Endothelial cell (in vitro differentiated cells): Measurements from ENCODE around the gene BID. TPM values are rescaled to one million over a fixed set of nuclear protein-coding genes. Genes with fewer than 3 reads are reported as not detected.

ENCODE experiments used
- DNase-seq: peaks from one replicate; pipeline ENCODE4 v3.0.0; 2021; ENCODE audit warnings: low spot score
- H3K27ac Mint-ChIP-seq: one replicate; pipeline ENCODE4 v1.8.0; 2021; ENCODE audit warnings: mixed read lengths, inconsistent platforms; ENCODE audit not compliant: unreplicated experiment
- H3K27me3 Mint-ChIP-seq: one replicate; pipeline ENCODE4 v1.8.0; 2021; ENCODE audit warnings: mild to moderate bottlenecking, moderate library complexity, mixed read lengths, inconsistent platforms; ENCODE audit not compliant: unreplicated experiment
- H3K36me3 Mint-ChIP-seq: one replicate; pipeline ENCODE4 v1.8.0; 2021; ENCODE audit warnings: mild to moderate bottlenecking, low read depth, mixed read lengths, inconsistent platforms; ENCODE audit not compliant: unreplicated experiment
- H3K4me1 Mint-ChIP-seq: one replicate; pipeline ENCODE4 v1.8.0; 2021; ENCODE audit warnings: mild to moderate bottlenecking, mixed read lengths, inconsistent platforms; ENCODE audit not compliant: unreplicated experiment
- H3K4me3 Mint-ChIP-seq: one replicate; pipeline ENCODE4 v1.8.0; 2021; ENCODE audit warnings: mild to moderate bottlenecking, mixed read lengths, inconsistent platforms; ENCODE audit not compliant: unreplicated experiment
- H3K9me3 Mint-ChIP-seq: one replicate; pipeline ENCODE4 v1.8.0; 2021; ENCODE audit warnings: mixed read lengths, inconsistent platforms; ENCODE audit not compliant: unreplicated experiment
- total RNA-seq: library from RNA; stranded (reverse); fragmentation: NEBNext Ultra II Directional; extraction: Animal tissue kit (Norgen Biotek cat#: 25700); gene quantifications from one replicate; pipeline ENCODE4 v1.2.1, GENCODE V29; 2021; ENCODE audit not compliant: unreplicated experiment
- TF ChIP-seq, protein P1 (sequence below): fragments of 200-600 bp; sonication (generic); IDR thresholded peaks from one replicate; pipeline ENCODE4 v1.5.0; 2021; ENCODE audit warnings: antibody characterized with exemption; ENCODE audit not compliant: unreplicated experiment

The BID gene
- total RNA-seq, 1 donor from 2014 or later = 32.5 TPM

DNA sequence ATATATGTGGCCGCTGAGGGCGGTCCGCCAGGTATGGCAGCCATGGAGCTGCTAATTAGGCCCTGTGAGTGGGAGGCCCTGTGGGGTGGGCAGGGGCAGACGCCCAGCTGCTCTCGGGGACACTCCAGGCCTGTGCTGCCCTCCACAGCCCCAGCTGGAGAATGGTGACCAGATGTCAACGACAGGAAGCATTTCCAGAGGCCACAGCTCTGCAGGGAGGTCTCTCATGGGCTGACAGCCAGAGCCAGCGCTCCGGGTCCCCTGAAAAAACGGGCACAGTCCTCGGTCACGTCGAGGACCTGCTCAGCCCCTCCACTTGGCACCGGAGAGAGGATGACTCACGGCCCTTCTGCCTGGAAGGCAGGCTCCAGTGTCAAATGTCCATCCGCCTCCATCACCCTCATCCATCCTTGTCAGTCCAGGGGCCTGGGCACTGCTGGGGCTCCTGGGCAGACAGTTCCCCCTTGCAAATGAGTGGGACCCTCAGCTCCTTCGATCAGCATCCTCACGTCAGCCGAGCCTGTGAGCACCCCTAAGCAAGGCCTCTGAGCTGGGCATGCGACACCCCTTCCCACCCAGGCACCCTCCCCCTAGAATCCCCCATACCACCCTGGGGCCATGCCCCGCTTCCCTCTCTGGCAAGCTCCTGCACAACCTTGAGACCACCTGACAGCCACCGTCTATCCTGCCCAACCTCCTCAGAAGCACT, 1.9 kb downstream of the BID start:
- TF ChIP-seq, protein P1, sequence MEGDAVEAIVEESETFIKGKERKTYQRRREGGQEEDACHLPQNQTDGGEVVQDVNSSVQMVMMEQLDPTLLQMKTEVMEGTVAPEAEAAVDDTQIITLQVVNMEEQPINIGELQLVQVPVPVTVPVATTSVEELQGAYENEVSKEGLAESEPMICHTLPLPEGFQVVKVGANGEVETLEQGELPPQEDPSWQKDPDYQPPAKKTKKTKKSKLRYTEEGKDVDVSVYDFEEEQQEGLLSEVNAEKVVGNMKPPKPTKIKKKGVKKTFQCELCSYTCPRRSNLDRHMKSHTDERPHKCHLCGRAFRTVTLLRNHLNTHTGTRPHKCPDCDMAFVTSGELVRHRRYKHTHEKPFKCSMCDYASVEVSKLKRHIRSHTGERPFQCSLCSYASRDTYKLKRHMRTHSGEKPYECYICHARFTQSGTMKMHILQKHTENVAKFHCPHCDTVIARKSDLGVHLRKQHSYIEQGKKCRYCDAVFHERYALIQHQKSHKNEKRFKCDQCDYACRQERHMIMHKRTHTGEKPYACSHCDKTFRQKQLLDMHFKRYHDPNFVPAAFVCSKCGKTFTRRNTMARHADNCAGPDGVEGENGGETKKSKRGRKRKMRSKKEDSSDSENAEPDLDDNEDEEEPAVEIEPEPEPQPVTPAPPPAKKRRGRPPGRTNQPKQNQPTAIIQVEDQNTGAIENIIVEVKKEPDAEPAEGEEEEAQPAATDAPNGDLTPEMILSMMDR = no peak
- Mint-ChIP-seq H3K36me3 (peaks cover 4% of the 10 kb centered on the region), H3K4me3 (peak overlapping the region; percentile 29), H3K4me1 (peaks cover 25% of the 10 kb centered on the region), H3K27me3 (peaks cover 14% of the 10 kb centered on the region), H3K27ac (no peak overlapping the region), H3K9me3 (no peaks in the 10 kb centered on the region)
- DNase-seq = no peak

DNA sequence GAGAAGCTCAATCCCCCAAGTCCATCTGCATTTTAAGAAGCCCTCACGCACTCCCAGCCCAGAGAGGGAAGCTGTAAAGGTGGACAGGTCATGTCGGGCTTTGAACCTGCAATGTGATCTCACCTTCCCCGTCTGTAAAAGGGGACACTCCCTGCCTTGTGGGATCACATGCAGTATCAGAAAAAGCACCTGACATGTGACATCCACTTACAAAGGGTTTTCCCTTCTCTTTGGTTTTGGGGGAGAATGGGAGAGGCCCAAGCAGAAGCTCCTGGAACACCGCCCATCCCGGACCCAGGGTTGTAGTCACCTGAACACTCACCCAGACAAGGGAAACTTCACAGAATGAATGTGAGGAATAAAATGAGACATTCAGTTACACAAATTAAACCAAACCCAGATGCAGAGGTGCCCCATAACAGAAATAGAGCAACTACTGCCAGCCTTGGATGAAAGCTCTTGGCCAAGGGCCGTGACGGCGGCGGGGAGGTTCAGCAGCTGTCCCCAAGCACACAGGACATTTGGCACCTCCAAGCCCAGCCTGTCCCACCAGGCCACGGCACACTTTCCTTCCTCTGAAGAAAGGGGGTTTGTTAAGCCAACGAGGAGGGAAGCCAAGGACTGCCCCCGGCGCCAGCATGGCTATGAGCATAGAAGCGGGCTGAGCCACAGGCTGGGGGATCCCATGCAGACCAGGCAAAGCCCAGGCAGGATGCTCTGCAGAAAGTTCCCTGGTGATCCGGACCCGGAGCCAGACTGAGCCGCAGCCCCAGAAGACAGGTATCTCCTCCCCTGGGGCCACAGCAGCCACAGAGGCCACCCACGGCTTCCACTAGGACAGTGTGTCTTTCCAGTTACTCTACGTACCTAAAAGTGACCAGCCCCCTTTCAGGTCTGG, 3.8 kb downstream of the BID start:
- H3K4me1 Mint-ChIP-seq = peaks cover 14% of the 10 kb centered on the region
- peak overlapping the region; percentile 42 for H3K4me3 Mint-ChIP-seq
- H3K27ac Mint-ChIP-seq = no peak overlapping the region
- H3K36me3 Mint-ChIP-seq = peaks cover 6% of the 10 kb centered on the region
- DNase-seq = no peak
- no peaks in the 10 kb centered on the region for H3K9me3 Mint-ChIP-seq
- peaks cover 14% of the 10 kb centered on the region for H3K27me3 Mint-ChIP-seq
- TF ChIP-seq, protein P1 = no peak

DNA sequence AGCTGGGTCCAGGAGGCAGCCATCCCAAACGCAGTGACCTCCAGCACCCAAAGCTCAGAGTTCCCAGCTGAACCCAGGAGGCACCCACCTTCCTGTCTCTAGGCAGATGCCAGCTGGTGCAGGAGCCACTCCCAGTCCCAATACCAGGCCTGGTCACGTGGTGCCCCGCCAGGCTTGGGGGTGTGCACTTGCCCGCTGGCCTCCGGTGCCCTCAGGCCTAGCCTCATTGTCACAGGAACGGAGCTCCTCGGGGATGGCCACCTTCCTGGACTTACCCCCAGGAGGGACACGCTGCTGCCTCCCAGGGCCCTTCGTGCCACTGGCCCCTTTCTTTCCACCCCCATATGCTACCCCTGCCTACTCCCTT, 4.6 kb downstream of the BID start:
- no peaks in the 10 kb centered on the region for H3K9me3 Mint-ChIP-seq
- H3K4me1 Mint-ChIP-seq = peaks cover 10% of the 10 kb centered on the region
- peaks cover 10% of the 10 kb centered on the region for H3K27me3 Mint-ChIP-seq
- DNase-seq = no peak
- H3K27ac Mint-ChIP-seq = no peak overlapping the region
- no peak overlapping the region for H3K4me3 Mint-ChIP-seq
- TF ChIP-seq, protein P1 = no peak
- peaks cover 6% of the 10 kb centered on the region for H3K36me3 Mint-ChIP-seq

DNA sequence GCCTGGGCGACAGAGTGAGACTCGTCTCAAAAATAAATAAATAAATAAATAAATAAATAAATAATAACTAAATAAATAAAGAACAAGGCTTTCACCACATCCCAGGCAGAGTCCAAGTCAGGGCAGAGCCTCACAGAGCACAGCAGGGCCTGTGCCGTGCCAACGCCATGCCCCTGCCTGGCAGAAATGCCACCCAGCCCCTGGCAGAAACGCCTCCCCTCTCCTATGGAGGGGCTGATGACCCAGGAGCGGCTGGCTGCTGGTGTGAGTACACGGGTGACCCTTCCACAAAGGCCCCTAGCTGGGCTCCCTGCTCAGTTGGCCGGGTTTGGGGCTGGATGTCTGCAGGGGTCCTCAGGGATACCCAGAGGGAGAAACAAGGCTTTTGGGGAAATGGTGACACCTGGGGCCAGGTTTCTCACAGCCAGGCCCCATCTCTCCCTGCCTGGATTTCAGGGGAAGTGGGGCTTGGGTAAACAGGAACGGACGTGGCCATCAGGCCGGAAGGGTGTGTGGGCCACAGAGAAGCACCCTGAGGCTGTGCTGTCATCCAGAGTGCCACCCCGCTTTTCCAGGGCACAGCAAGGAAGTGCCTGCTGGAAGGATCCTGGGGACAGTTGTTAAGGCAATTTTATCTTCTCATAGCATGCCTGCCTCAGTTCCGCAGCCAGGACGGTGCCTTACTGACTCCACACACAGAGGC, 5.1 kb downstream of the BID start:
- no peak for DNase-seq
- Mint-ChIP-seq H3K36me3 (peaks cover 6% of the 10 kb centered on the region), H3K27ac (no peak overlapping the region), H3K9me3 (no peaks in the 10 kb centered on the region), H3K4me1 (peaks cover 10% of the 10 kb centered on the region), H3K27me3 (peaks cover 7% of the 10 kb centered on the region), H3K4me3 (no peak overlapping the region)
- TF ChIP-seq, protein P1 = no peak
